GM23338 (cell line): Measurements from ENCODE around the gene NSD2.
"Not testable (repeated sequence)": the region's sequence is repeated elsewhere in the genome, so short reads cannot be mapped to it uniquely, and the experiment has no call there.

Experiments
- CTCF ChIP-seq, 2 experiments: fragments of 200-600 bp in 1 of 2; sonication (generic) in 1 of 2; conservative IDR thresholded peaks; 2 replicates each; pipeline versions ENCODE4 v1.5.1 to v1.6.1; 2016 to 2017; ENCODE audit warnings: antibody characterized with exemption in 2 of 2, low read depth in 2 of 2, mild to moderate bottlenecking in 2 of 2, moderate library complexity in 1 of 2
- EZH2 ChIP-seq: fragments of 200-600 bp; sonication (generic); IDR thresholded peaks from one replicate; pipeline ENCODE4 v1.8.0; 2017; ENCODE audit warnings: antibody characterized with exemption, mild to moderate bottlenecking, low read depth; ENCODE audit not compliant: unreplicated experiment
- EZH2phosphoT487 ChIP-seq: fragments of 200-600 bp; sonication (generic); IDR thresholded peaks from one replicate; pipeline ENCODE4 v1.8.1; 2018; ENCODE audit warnings: antibody characterized with exemption; ENCODE audit not compliant: unreplicated experiment
- NANOG ChIP-seq: IDR thresholded peaks from 2 replicates; pipeline ENCODE4 v1.6.1; 2016; ENCODE audit warnings: antibody characterized with exemption, borderline replicate concordance
- POLR2AphosphoS5 ChIP-seq: IDR thresholded peaks from 2 replicates; pipeline ENCODE4 v1.6.1; 2016; ENCODE audit warnings: antibody characterized with exemption, low read depth
- REST ChIP-seq: IDR thresholded peaks from one replicate; pipeline ENCODE4 v1.6.1; 2018; ENCODE audit warnings: antibody characterized with exemption; ENCODE audit not compliant: unreplicated experiment
- ZNF331 ChIP-seq: fragments of 250-450 bp; sonication (Bioruptor Pico); IDR thresholded peaks from 2 replicates; pipeline ENCODE4 v1.5.0; 2020; ENCODE audit warnings: low read depth, mild to moderate bottlenecking, moderate library complexity

DNA sequence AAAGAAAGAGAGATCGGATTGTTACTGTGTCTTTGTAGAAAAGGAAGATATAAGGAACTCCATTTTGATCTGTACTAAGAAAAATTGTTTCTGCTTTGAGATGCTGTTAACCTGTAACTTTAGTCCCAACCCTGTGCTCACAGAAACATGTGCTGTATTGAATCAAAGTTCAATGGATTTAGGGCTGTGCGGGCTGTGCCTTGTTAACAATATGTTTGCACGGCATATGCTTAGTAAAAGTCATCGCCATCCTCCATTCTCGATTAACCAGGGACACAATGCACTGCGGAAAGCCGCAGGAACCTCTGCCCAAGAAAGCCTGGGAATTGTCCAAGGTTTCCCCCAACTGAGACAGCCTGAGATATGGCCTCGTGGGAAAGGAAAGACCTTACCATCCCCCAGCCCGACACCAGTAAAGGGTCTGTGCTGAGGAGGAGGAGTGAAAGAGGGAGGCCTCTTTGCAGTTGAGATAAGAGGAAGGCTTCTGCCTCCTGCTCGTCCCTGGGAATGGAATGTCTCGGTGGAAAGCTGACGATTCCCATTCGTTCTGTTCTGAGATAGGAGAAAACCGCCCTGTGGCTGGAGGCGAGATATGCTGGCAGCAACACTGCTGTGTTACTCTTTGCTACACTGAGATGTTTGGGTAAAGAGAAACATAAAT, 150.3 kb downstream of the NSD2 start:
- TF ChIP-seq CTCF (conservative IDR thresholded peaks at IDR 0.05; ENCODE audit: low read depth in 2 of 2); EZH2phosphoT487; ZNF331; EZH2; POLR2AphosphoS5; REST; NANOG: not testable (repeated sequence)
